Adrenal gland (tissue), 12 donors: ENCODE data around the gene DLG2. TPM values are rescaled to one million over a fixed set of nuclear protein-coding genes. Genes with fewer than 3 reads are reported as not detected.
A peak's percentile ranks its signal among the peaks of the same experiment; 100 is the strongest.

ENCODE experiments used
- DNase-seq, 7 donors: peaks; one replicate each; pipeline ENCODE4 v3.0.0-alpha.2; 2019 to 2020
- H3K27ac ChIP-seq, 5 donors: fragments of 200-600 bp; sonication (generic) in 4 of 5; 1 replicate in 3 of 5; 2 replicates in 2 of 5; pipeline versions ENCODE4 v1.5.1 to v1.8.0; 2016 to 2020; ENCODE audit warnings: mild to moderate bottlenecking in 1 of 5
- H3K27me3 ChIP-seq: fragments of 200-600 bp; 2 replicates; pipeline ENCODE4 v1.8.0; 2021
- H3K36me3 ChIP-seq, 2 donors: fragments of 200-600 bp; replicated peaks in 1 of 2; 1 replicate in 1 of 2; 2 replicates in 1 of 2; pipeline versions ENCODE4 v1.5.1 to v1.8.0; 2018 to 2022
- H3K4me1 ChIP-seq, 2 donors: fragments of 200-600 bp; replicated peaks in 1 of 2; 1 replicate in 1 of 2; 2 replicates in 1 of 2; pipeline versions ENCODE4 v1.5.1 to v1.8.0; 2018 to 2021
- H3K4me3 ChIP-seq, 4 donors: fragments of 200-600 bp; sonication (generic) in 3 of 4; one replicate each; pipeline ENCODE4 v1.5.1; 2016 to 2018
- H3K9me3 ChIP-seq, 3 donors: fragments of 200-600 bp; sonication (generic) in 1 of 3; replicated peaks in 1 of 3; 1 replicate in 2 of 3; 2 replicates in 1 of 3; pipeline versions ENCODE4 v1.5.1 to v1.8.0; 2016 to 2021
- POLR2A ChIP-seq, 2 donors: fragments of 450-650 bp; IDR thresholded peaks; one replicate each; pipeline ENCODE4 v1.6.1; 2017; ENCODE audit warnings: antibody characterized with exemption in 2 of 2, mild to moderate bottlenecking in 2 of 2, moderate library complexity in 1 of 2
- whole genome bisulfite sequencing, 4 donors: extraction: QIAGEN DNeasy Blood & Tissue Kit in 2 of 4; methylation state at CpG; one replicate each; pipeline versions ENCODE4 v1.1.5 to v1.1.7; 2013 to 2017; 5-methylcytosine and 5-hydroxymethylcytosine counted together
- intact Hi-C, 2 donors: fragments of 100-400 bp; cut with DNase I; formaldehyde crosslinking; loops; one replicate each; pipeline versions ENCODE4 v1.14.1 to v1.15.0; 2022 to 2023
- polyA plus RNA-seq, 3 donors: library from polyadenylated mRNA; stranded (reverse); fragments of 200-250 nt in 2 of 3; fragments of 350-450 nt in 1 of 3; fragmentation: Illumina TruSeq in 1 of 3; extraction: RNeasy Lipid Tissue Mini Kit (QIAGEN cat#74804) in 1 of 3; gene quantifications; one replicate each; pipeline ENCODE4 v1.2.3, GENCODE V29; 2013 to 2014
- total RNA-seq, 9 donors: library from RNA; depleted of rRNA in 4 of 9; stranded (reverse); fragments of >200 nt in 4 of 9; fragments of 120-200 nt in 1 of 9; fragmentation: NEBNext Ultra II Directional in 1 of 9; extraction: Animal tissue kit (Norgen Biotek cat#: 25700) in 1 of 9; gene quantifications; one replicate each; pipeline versions ENCODE4 v1.1.0 to v1.2.4, GENCODE V29; 2013 to 2023
- TF ChIP-seq, protein P1 (sequence below), 6 experiments: fragments of 450-650 bp in 4 of 6; fragments of 200-600 bp in 2 of 6; sonication (generic) in 1 of 6; IDR thresholded peaks; 1 replicate in 5 of 6; 2 replicates in 1 of 6; pipeline versions ENCODE4 v1.5.1 to v1.8.0; 2016 to 2021; ENCODE audit warnings: antibody characterized with exemption in 6 of 6, mild to moderate bottlenecking in 2 of 6, moderate library complexity in 1 of 6
- donor health status: healthy with polysubstance abuse.
- donor health status: Bipolar disorder and iron deficiency.
- donor health status: DM: yes; HTN: yes; CAD: no.
- donor health status: DM: no; HTN: no; CAD: no.
- donor health status: DM: no; HTN: no; CAD: no.
- donor health status: DM: yes; HTN: yes; CAD: no.

Gene DLG2
- total and polyA plus RNA-seq, 12 donors, result 8.3 to 101 (median 37.5) TPM

DNA sequence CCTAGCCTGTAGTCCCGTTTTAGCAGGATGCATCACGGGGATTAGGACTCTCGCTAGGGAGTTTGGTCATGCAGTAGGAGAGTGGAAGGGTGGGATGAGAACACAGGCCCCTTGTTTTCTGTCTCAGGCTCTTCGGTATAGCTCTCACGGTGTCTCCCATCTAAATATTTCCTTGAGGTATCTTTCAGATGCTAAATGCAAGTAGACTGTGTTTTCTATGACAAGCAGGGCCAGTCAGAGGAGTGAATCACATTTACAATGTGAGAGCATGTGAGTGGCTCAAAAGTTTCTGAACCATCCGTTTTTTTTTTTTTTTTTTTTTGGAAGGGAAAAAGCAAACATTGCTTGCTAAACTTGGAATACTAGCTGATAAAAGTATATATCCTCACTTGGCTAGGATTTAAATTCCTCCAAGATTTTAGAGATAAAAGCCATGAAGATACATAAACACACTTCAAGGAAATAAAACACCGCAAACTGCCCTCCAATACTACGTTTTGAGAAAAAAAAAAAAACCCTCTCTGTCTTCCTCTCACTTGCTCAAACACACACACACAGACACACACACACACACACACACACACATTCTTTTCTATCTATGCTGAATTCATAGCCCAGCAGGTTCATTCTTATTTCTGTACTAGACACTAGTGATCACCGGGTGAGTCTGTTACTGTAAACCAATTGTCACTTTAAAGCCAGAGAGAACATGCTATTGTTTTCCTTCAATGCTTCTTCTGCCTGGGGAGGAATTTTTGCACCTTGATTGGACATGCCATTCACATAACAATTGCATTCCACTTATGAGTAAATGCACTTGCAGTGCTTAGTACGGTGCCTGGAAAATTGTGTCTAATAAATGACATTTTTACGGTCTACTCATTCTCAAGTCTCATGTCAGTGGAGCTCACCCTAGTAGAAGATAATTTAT, 2116.3 kb downstream of the DLG2 start:
- H3K4me3 ChIP-seq, result no peak overlapping the region
- H3K9me3 ChIP-seq, result no peaks in the 10 kb centered on the region
- intact Hi-C loops, result no loop called here
- no peak overlapping the region for H3K27ac ChIP-seq
- 59 to 64% (median 60%) methylated on average over 11 of the region's 11 CpGs for WGBS, 4 donors
- TF ChIP-seq, protein P1, sequence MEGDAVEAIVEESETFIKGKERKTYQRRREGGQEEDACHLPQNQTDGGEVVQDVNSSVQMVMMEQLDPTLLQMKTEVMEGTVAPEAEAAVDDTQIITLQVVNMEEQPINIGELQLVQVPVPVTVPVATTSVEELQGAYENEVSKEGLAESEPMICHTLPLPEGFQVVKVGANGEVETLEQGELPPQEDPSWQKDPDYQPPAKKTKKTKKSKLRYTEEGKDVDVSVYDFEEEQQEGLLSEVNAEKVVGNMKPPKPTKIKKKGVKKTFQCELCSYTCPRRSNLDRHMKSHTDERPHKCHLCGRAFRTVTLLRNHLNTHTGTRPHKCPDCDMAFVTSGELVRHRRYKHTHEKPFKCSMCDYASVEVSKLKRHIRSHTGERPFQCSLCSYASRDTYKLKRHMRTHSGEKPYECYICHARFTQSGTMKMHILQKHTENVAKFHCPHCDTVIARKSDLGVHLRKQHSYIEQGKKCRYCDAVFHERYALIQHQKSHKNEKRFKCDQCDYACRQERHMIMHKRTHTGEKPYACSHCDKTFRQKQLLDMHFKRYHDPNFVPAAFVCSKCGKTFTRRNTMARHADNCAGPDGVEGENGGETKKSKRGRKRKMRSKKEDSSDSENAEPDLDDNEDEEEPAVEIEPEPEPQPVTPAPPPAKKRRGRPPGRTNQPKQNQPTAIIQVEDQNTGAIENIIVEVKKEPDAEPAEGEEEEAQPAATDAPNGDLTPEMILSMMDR (IDR thresholded peaks at IDR 0.05), result no peak
- TF ChIP-seq POLR2A (IDR thresholded peaks at IDR 0.05), result no peak
- no peaks in the 10 kb centered on the region for H3K36me3 ChIP-seq
- H3K4me1 ChIP-seq, result no peaks in the 10 kb centered on the region
- DNase-seq, result no peak
- no peaks in the 10 kb centered on the region for H3K27me3 ChIP-seq

- intact Hi-C loops, result no loop called here
- Histone ChIP-seq H3K36me3 (no peaks in the 10 kb centered on the region), H3K4me3 (no peak overlapping the region), H3K4me1 (no peaks in the 10 kb centered on the region), H3K27me3 (no peaks in the 10 kb centered on the region), H3K9me3 (no peaks in the 10 kb centered on the region), H3K27ac (no peak overlapping the region)
- whole genome bisulfite sequencing, 4 donors, result 55 to 75% (median 65%) methylated on average over 6 of the region's 6 CpGs
- DNase-seq, result peak in 1 of 7 donors; percentile 57
- no peak for TF ChIP-seq POLR2A (IDR thresholded peaks at IDR 0.05)
- TF ChIP-seq, protein P1 (IDR thresholded peaks at IDR 0.05), result no peak
Observed at GRCh38 chr11:83508804-83509203, 2118.3 kb downstream of the DLG2 start.

DNA sequence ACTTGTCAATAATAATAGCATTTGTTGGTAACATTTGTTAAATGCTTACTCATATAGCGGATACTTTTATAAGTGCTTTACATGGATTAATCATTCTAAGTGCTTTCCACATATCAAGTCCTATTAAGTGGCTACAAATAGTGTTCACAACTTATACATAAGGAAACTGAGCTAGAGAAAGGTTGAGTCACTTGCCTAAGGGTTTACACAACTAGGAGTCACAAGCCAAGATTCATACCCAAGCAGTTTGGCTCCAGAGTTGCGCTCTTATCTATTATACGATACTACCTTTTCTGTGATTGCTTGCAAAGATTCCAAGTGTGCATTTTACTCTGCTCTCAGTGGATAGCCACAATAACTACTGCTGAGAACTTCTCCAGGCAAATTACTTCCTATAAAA, 2125.1 kb downstream of the DLG2 start:
- no peaks in the 10 kb centered on the region for H3K9me3 ChIP-seq
- no peak overlapping the region for H3K27ac ChIP-seq
- no peaks in the 10 kb centered on the region for H3K27me3 ChIP-seq
- peak in 1 of 7 donors; percentile 16 for DNase-seq
- H3K4me1 ChIP-seq, result no peaks in the 10 kb centered on the region
- no peak overlapping the region for H3K4me3 ChIP-seq
- 66 to 85% (median 81%) methylated on average over 3 of the region's 3 CpGs for WGBS, 4 donors
- no peaks in the 10 kb centered on the region for H3K36me3 ChIP-seq
- TF ChIP-seq, protein P1 (IDR thresholded peaks at IDR 0.05), result no peak
- no peak for TF ChIP-seq POLR2A (IDR thresholded peaks at IDR 0.05)
- intact Hi-C loops, result no loop called here

DNA sequence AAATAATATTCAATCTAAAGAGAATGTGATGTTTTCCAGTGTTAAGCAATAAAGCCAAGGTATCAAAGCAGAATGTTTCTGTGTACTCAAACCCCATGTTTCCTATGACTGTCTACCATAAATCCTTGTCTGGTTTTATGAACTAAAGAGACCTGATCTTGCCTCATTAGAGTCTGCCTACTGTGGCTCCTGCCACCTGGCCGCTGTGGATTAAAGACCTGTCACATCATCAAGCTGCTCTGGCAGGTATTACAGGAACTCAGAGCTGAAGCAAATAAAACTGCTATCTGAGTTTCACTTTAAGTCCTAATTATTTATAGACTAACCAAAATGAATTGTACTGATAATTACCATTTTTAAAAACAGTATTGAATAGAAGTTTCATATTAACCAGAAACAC, 2133.2 kb downstream of the DLG2 start:
- Histone ChIP-seq H3K4me3 (no peak overlapping the region), H3K36me3 (no peaks in the 10 kb centered on the region), H3K4me1 (no peaks in the 10 kb centered on the region), H3K27me3 (no peaks in the 10 kb centered on the region), H3K27ac (no peak overlapping the region), H3K9me3 (no peaks in the 10 kb centered on the region)
- TF ChIP-seq, protein P1 (IDR thresholded peaks at IDR 0.05), result no peak
- no peak for DNase-seq
- WGBS, 4 donors, result 86 to 94% (median 89%) methylated on average over 1 of the region's 1 CpG
- intact Hi-C loops, result no loop called here
